ENCODE data around the gene FRAS1. TPM values are rescaled to one million over a fixed set of nuclear protein-coding genes. Genes with fewer than 3 reads are reported as not detected.

The FRAS1 gene
- total and polyA plus RNA-seq, 2 donors (not counting 3 experiments of a cell fraction or from before 2014, with no cell fraction given), result 1.4 to 3.6 TPM

- H3K27me3 ChIP-seq (ENCODE audit: control insufficient read depth in 2 of 2, insufficient read depth in 2 of 2, low read length in 2 of 2), result no peaks in the 10 kb centered on the region
- no peak overlapping the region for H3K27ac ChIP-seq (ENCODE audit: insufficient read depth, low read depth, low read length)
- DNase-seq (ENCODE audit: low read depth, low spot score), result no peak
- dilution Hi-C loops (cut with MboI; ENCODE audit: extremely low pct_ligation_motif_present, low sequenced_read_pairs) (no loop called here), intact Hi-C loops (cut with micrococcal nuclease) (no loop called here)
- no peaks in the 10 kb centered on the region for H3K9me1 ChIP-seq (replicated peaks; ENCODE audit: control insufficient read depth, extremely low read depth, insufficient read depth, low read length)
- H3K9me3 ChIP-seq (replicated peaks; ENCODE audit: control insufficient read depth, insufficient read depth, low read length), result no peaks in the 10 kb centered on the region
- no peaks in the 10 kb centered on the region for H3K36me3 ChIP-seq (ENCODE audit: control insufficient read depth in 2 of 2, extremely low read depth in 1 of 2, insufficient read depth in 2 of 2, low read length in 2 of 2)
- H3K4me1 ChIP-seq (ENCODE audit: control insufficient read depth, extremely low read depth, insufficient read depth, low read length), result no peaks in the 10 kb centered on the region
- H3K4me3 ChIP-seq (replicated peaks in 1 of 3; ENCODE audit: insufficient read depth in 1 of 3, low read depth in 1 of 3, low read length in 3 of 3), result no peak overlapping the region
- H3K4me2 ChIP-seq (ENCODE audit: insufficient read depth, low read length), result no peak overlapping the region
- H4K20me1 ChIP-seq (replicated peaks; ENCODE audit: control insufficient read depth, extremely low read depth, insufficient read depth, low read length), result no peaks in the 10 kb centered on the region
- no peak for TF ChIP-seq POLR2AphosphoS5 (IDR thresholded peaks at IDR 0.05; ENCODE audit: insufficient read depth, low read depth, low read length)
- TF ChIP-seq POLR2A (IDR thresholded peaks at IDR 0.05; ENCODE audit: low read depth, low read length), result no peak
- TF ChIP-seq EZH2 (IDR thresholded peaks at IDR 0.05; ENCODE audit: borderline replicate concordance, low read depth, low read length, severe bottlenecking), result no peak
- TF ChIP-seq MYC (IDR thresholded peaks at IDR 0.05; ENCODE audit: low read depth, low read length), result no peak
- TF ChIP-seq GATA2 (IDR thresholded peaks at IDR 0.05; ENCODE audit: insufficient read depth, insufficient read length, low read depth, low read length), result no peak
- no peak overlapping the region for H2AFZ ChIP-seq (ENCODE audit: low read depth, low read length)
- H3K79me2 ChIP-seq (ENCODE audit: control insufficient read depth, insufficient read depth, low read length), result no peaks in the 10 kb centered on the region
- CTCF ChIA-PET, result interaction anchor here (1.4 to 1.5 kb wide), 2 partner anchors 26 to 220 kb away, joined by 4 to 5 read pairs; no protein-coding TSS in a partner anchor
- BruUV-seq (replicated peaks), result no TSS peak
- H3K9ac ChIP-seq (replicated peaks; ENCODE audit: extremely low read depth, insufficient read depth, low read length), result no peak overlapping the region
- POLR2A ChIA-PET, result no interaction called here
- no peak for FAIRE-seq
These were observed 367.3 kb downstream of the FRAS1 start for GRCh38 chr4:78424461-78424860.

DNA sequence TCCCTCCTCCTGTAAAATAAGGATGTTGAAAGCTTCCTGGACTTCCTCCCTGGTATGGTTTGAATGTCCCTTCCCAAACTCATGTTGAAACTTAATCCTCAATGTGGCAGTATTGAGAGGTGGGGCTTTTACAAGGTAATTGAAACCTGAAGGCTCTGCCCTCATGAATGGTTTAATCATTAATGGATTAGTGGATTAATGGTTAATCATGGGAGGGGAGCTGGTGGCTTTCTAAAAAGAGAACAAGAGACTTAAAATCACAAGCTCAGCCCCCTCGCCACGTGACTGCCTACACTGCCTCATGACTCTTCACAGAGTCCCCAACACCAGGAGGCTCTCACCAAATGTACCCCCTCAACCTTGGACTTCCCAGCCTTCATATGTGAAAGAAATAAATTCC, 369.8 kb downstream of the FRAS1 start:
- Histone ChIP-seq H3K4me1 (ENCODE audit: control insufficient read depth, extremely low read depth, insufficient read depth, low read length) (no peaks in the 10 kb centered on the region), H3K4me2 (ENCODE audit: insufficient read depth, low read length) (no peak overlapping the region), H2AFZ (ENCODE audit: low read depth, low read length) (no peak overlapping the region), H3K79me2 (ENCODE audit: control insufficient read depth, insufficient read depth, low read length) (no peaks in the 10 kb centered on the region), H3K9ac (replicated peaks; ENCODE audit: extremely low read depth, insufficient read depth, low read length) (no peak overlapping the region), H3K9me1 (replicated peaks; ENCODE audit: control insufficient read depth, extremely low read depth, insufficient read depth, low read length) (no peaks in the 10 kb centered on the region), H3K27ac (ENCODE audit: insufficient read depth, low read depth, low read length) (no peak overlapping the region), H4K20me1 (replicated peaks; ENCODE audit: control insufficient read depth, extremely low read depth, insufficient read depth, low read length) (no peaks in the 10 kb centered on the region), H3K36me3 (ENCODE audit: control insufficient read depth in 2 of 2, extremely low read depth in 1 of 2, insufficient read depth in 2 of 2, low read length in 2 of 2) (no peaks in the 10 kb centered on the region), H3K27me3 (ENCODE audit: control insufficient read depth in 2 of 2, insufficient read depth in 2 of 2, low read length in 2 of 2) (peaks cover 0 to 2% of the 10 kb centered on the region in 2 experiments), H3K4me3 (replicated peaks in 1 of 3; ENCODE audit: insufficient read depth in 1 of 3, low read depth in 1 of 3, low read length in 3 of 3) (no peak overlapping the region), H3K9me3 (replicated peaks; ENCODE audit: control insufficient read depth, insufficient read depth, low read length) (no peaks in the 10 kb centered on the region)
- intact Hi-C loops (cut with micrococcal nuclease), result no loop called here
- TF ChIP-seq FOS (IDR thresholded peaks at IDR 0.05; ENCODE audit: borderline replicate concordance, insufficient read depth, low read length), result no peak
- TF ChIP-seq GATA2 (IDR thresholded peaks at IDR 0.05; ENCODE audit: insufficient read depth, insufficient read length, low read depth, low read length), result no peak
- TF ChIP-seq MYC (IDR thresholded peaks at IDR 0.05; ENCODE audit: low read depth, low read length), result no peak
- TF ChIP-seq POLR2AphosphoS5 (IDR thresholded peaks at IDR 0.05; ENCODE audit: insufficient read depth, low read depth, low read length), result no peak
- TF ChIP-seq EZH2 (IDR thresholded peaks at IDR 0.05; ENCODE audit: borderline replicate concordance, low read depth, low read length, severe bottlenecking), result no peak
- TF ChIP-seq CTCF (IDR thresholded peaks at IDR 0.05; ENCODE audit: extremely low read depth in 1 of 2, insufficient read depth in 1 of 2, low read depth in 1 of 2, low read length in 2 of 2), result no peak
- TF ChIP-seq, protein P1, sequence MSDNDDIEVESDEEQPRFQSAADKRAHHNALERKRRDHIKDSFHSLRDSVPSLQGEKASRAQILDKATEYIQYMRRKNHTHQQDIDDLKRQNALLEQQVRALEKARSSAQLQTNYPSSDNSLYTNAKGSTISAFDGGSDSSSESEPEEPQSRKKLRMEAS (IDR thresholded peaks at IDR 0.05; ENCODE audit: insufficient read depth, insufficient read length), result no peak
- no peak for TF ChIP-seq JUN (IDR thresholded peaks at IDR 0.05; ENCODE audit: borderline replicate concordance, insufficient read depth, insufficient read length, low read depth)
- TF ChIP-seq POLR2A (IDR thresholded peaks at IDR 0.05; ENCODE audit: low read depth, low read length), result no peak
- CTCF ChIA-PET, result interaction anchor here (0.9 to 1.0 kb wide), 2 partner anchors 11 to 16 kb away, joined by 3 to 5 read pairs; no protein-coding TSS in a partner anchor
- POLR2A ChIA-PET, result no interaction called here
- no peak for DNase-seq (ENCODE audit: low read depth, low spot score)
- dilution Hi-C loops (cut with MboI; ENCODE audit: extremely low pct_ligation_motif_present, low sequenced_read_pairs), result no loop called here
- no peak for FAIRE-seq
- no TSS peak for BruUV-seq (replicated peaks)

Data from endothelial cell of umbilical vein (primary cell).